Fibroblast of skin of left biceps (primary cell): ENCODE measurements around the gene SFMBT2.

Source experiments
- DNase-seq, 2 experiments: peaks; one replicate each; pipeline ENCODE4 v3.0.0-alpha.2; 2013; ENCODE audit warnings: low read depth in 2 of 2

The SFMBT2 gene

DNA sequence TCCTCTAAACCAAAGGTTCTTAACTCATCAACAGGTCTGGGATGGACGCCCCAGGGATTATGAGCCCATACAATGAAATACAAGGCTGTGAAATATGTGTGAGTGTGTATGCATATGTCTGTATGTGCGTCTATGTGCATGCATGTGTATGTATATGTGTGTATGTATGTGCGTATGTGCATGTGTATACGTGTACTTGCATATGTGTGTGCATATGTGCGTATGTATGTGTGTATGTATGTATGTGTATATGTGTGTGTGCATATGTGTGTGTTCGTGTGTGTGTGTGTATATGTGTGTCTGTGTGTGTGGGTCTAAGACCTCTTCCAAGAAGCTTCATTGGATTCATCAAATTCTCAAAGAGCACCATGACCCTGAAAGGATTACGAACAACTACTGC lies 112.3 kb downstream of the SFMBT2 start:
- no peak for DNase-seq

DNA sequence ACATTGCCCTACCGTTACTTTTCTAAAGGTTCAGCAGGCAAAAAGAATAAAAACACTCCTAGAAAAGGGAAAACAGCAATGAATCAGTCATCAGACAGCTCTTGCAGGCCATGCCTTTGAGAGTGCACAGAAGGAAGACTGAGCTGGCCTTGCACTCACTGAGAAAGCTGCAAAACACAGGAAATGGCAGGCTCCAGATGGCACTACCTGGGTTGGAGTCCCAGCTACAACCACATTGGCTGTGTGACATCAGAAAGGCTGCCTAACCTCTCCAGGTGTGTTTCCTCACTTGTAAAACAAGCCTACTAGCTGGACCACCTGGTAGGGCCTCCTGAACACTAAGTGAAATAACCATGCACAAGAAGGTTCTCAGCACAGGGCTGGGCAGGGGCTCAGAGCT lies 113.7 kb downstream of the SFMBT2 start:
- DNase-seq, result no peak

GRCh38 chr10:7296648-7297047 lies 114.2 kb downstream of the SFMBT2 start:
- no peak for DNase-seq

- no peak for DNase-seq
Measured at GRCh38 chr10:7296076-7296475, 114.8 kb downstream of the SFMBT2 start.

DNA sequence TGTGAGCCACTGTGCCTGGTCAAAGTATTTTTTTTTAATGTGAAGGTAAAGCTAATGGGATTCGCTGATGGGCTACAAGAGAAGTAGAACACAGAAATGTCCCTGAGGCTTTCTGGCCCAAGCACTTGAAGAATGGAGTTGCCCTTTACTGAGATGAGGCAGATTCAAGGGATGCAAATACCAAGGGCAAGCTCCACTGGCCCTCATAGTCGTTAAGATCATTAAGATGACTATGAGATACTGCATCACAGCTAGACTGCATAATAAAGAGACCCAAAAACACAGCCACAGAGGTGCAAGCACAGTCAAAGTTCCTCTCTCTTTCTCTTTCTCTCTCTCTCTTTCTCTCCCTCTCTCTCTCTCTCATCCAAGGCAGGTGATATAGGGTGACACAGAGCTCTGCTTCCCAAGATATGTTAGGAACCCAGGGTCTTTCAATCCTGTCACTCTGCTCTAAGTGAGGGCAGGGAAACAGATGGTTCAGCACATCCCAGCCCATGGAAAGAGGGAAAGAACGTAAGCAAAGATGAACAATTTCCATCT lies 117.4 kb downstream of the SFMBT2 start:
- DNase-seq, result no peak

DNA sequence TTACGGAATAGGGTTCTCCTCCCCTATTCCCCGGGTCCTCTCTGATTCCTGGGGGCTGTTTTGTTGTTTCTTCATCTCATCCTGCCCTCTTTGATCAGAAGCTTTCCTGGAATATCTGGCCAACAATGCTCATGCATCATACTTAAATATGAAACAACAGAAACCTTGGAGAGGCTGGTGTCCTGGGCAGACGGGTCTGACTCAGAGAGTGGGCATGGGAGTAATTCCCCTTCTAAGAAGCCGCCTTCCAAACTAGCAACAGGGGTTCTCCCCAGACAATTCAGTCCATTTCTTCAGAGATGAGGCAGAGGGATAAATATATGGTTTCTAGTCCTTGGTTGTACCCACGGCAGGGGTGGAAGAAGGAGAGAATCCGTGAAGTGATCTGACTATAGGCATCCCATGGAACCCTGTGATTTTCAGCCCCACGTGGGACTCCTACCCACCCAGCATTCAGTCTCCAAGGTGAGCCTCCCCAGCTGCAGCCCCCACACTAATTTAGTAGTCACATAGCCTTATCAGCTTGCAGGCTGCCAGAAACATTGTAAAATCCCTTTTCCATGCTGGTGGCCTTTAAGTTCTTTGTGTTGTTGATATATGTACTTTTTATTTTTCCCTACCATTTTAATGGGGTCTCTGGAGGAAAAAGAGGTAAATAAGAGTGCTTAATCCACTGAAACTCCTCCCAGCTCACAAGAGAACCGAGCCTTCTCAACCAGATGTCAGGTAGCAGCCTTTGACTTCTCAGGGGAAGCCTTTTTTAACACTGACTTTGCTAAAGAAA lies 119.2 kb downstream of the SFMBT2 start:
- DNase-seq, result no peak

DNA sequence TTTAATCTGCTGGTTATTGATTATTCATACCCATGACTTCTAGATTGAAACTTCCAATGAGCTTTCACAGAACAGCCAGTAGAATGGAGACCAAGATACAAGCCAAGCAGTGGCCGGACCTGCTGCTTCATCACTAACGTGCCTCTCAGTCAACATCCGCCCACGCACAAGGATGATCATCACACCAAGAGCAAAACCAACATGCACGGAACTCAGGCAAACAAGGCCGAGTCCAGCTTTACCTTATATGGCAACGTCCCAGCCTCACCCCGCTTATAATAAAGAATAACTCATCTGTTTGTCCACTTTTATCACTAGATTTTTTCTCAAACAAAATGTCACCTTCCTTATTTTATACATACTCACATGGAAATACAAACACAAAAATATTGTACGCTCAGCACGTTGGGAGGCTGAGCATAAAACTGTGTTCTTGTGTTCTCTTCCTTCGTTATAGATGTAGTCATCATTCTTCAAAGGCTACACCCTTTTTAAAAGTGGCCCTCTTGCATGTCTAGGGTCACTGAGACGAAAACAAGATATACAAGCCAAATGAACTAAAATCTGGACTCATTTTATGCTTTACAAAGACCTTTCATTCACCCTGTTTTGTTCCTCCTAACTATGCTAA lies 122.7 kb downstream of the SFMBT2 start:
- no peak for DNase-seq

DNA sequence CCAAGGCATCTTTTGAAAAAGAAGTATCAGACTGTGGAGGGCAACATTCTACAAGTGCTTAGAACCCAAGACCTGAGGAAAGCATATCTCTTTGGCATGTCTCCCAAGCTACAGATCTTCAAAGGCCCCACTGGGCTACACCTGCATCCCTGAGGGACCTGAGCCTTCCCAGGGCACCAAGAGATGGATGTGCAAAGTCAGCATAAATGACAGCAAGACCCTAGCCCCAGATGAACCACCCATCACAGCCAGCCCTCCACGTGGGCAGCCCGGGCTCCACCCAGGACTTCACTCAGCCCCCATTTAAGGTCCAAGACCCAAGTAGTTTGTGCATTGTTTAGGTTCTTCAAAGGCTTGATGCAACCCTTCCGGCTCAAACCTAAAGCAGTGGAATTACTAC lies 123.5 kb downstream of the SFMBT2 start:
- no peak for DNase-seq

DNA sequence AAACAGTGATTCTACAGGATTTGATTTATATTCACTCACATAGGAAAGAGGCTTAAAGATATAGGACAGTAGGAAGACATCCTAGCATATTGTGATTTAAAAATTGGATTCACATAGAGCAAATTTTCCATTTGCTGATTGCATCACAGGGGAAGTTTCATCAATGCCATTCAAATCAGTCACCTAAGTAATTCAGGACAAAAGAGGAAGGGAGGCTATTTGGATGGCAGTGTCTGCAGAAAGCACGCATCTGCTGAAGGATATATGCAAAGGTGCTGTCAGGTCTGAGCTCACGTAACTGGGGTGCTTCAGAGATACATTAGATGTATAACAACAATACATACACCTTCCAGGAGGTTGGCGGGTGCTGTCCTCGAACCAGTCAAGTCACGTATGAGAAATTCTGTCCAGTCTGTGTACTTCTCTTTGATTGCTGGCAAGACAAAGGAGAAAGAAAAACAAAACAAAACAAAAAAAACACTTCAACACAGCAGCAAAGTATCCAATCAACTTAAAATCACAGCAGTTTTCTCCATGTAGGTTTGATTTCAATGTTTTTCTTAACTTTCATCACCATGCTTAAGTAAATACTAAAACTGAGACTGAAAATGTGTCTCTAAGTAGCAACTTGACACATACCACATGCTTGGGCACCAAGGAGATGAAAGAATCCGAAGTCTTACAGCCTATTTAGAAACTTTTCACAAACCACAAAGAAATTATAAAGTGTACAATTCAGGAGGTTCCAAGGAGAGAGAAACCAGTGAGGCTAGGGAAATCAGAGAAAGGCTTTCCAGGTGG lies 125.1 kb downstream of the SFMBT2 start:
- DNase-seq, result no peak

- no peak for DNase-seq
Measured at GRCh38 chr10:7283246-7283645, 127.6 kb downstream of the SFMBT2 start.

GRCh38 chr10:7282457-7282856 lies 128.4 kb downstream of the SFMBT2 start:
- DNase-seq, result no peak

DNA sequence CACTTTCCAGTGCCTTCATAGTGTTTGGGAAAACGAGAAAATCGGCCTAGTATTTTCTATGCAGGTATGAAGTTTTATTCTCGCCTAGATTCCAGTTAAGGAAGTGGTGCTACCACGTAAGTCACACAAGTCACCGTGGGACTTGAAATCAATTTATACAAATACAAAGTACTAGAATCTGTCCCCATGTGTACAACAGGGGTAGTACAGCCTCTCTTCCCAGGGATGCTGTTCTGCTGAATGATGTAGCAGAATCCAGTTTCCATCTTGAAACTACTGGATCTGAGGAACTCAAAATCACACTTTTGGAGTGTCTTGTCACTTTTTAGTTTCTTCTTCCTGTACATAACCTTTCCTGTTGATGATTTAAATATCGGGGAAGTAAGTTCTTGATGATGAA lies 129.4 kb downstream of the SFMBT2 start:
- DNase-seq, result no peak

- no peak for DNase-seq
Measured at GRCh38 chr10:7279303-7279702, 131.5 kb downstream of the SFMBT2 start.

DNA sequence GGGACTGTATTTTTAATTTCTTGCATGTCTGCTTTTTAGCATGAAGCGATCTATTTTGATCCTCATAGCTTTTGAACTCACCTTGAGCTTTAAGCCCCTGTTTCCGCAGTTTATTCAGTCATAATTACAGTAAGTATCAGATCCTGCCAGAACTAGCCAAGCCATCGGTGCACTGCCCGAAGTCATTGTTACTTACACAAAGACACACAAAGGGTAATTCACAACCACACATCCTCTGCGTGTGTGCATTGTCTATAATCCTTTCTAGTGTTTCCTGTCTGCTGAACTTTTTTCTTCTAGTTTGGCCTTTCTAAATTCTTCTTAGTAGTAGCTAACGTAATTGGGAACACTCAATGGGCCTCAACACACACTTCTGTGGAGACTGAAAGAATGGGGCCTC lies 133.0 kb downstream of the SFMBT2 start:
- no peak for DNase-seq

- no peak for DNase-seq
Measured at GRCh38 chr10:7277432-7277831, 133.4 kb downstream of the SFMBT2 start.

- DNase-seq, result no peak
Measured at GRCh38 chr10:7275761-7276440, 134.9 kb downstream of the SFMBT2 start.

- no peak for DNase-seq
Measured at GRCh38 chr10:7274293-7274692, 136.5 kb downstream of the SFMBT2 start.

- no peak for DNase-seq
Measured at GRCh38 chr10:7272008-7272407, 138.8 kb downstream of the SFMBT2 start.

GRCh38 chr10:7269988-7270387 lies 140.8 kb downstream of the SFMBT2 start:
- no peak for DNase-seq

DNA sequence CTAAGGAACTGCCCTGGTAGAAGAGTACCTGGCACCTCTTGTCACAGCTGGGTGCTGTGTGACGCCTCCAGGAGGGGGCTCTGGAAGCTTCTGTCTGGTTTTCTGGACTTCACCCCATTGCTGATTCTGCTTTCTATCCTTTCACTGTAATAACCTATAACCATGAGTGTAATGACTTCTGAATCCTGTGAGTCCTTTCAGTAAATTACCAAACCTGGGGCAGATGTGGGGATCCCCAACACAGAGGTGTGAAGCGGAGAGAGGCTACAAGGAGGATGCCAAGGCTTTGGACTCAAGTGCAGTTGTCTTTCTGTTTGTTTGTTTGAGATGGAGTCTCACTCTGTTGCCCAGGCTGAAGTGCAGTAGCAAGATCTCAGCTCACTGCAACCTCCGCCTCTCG lies 143.7 kb downstream of the SFMBT2 start:
- DNase-seq, result no peak

DNA sequence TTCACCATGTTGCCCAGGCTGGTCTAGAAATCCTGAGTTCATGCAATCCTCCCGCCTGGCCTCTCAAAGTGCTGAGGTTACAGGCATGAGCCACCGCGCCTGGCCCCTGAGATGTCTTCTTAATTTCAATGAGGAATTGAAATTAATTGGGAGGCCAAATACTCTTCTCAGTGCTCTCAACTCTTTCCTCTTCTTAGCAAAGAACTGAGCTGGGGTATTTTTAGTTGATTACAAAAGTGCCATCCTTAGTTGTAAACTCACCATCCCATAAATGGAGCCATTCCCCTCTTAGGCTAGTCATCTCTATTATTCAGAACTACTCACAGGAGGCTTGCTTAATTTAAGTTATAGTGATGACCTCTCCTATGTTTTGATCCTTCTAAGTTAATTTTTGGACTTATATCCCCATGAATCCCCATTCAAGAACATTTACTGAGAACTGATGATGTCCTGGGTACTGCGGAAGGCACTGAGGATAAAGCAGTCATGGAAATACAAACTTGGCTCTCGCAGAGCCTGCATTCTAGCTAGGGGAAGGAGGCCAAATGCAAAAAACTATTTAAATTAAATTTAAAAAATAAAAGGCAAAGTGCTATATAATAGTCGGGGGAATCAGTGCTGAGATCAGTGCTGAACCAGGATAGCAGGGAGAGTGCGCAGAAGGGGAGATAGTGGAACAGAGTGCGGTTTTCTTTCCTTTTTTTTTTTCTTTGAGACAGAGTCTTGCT lies 145.3 kb downstream of the SFMBT2 start:
- no peak for DNase-seq
